HepG2 (cell line): ENCODE data around the gene UVSSA. TPM values are rescaled to one million over a fixed set of nuclear protein-coding genes. Genes with fewer than 3 reads are reported as not detected.

ENCODE experiments used
- CHD2 ChIP-seq: IDR thresholded peaks from 2 replicates; pipeline ENCODE4 v1.6.1; 2011; ENCODE audit warnings: low read depth, low read length, improper control_type of control experiment
- ELF1 ChIP-seq: sonication (generic); formaldehyde crosslinking; IDR thresholded peaks from 2 replicates; pipeline ENCODE4 v1.4.0; 2020; ENCODE audit warnings: missing genetic modification reagents
- FOXC1 ChIP-seq: sonication (generic); formaldehyde crosslinking; IDR thresholded peaks from 2 replicates; pipeline ENCODE4 v1.8.0; 2022; ENCODE audit warnings: mild to moderate bottlenecking, missing genetic modification reagents, borderline replicate concordance
- GATAD1 ChIP-seq: IDR thresholded peaks from 2 replicates; pipeline ENCODE4 v1.6.1; 2016; ENCODE audit warnings: missing genetic modification reagents, missing compliant biosample characterization
- HIVEP1 ChIP-seq: sonication (generic); formaldehyde crosslinking; IDR thresholded peaks from 2 replicates; pipeline ENCODE4 v1.4.0; 2020; ENCODE audit warnings: mild to moderate bottlenecking, missing genetic modification reagents
- KDM2A ChIP-seq: sonication (generic); formaldehyde crosslinking; IDR thresholded peaks from 2 replicates; pipeline ENCODE4 v1.4.0; 2020; ENCODE audit warnings: low read depth, missing genetic modification reagents, borderline replicate concordance
- MAZ ChIP-seq, 2 experiments: sonication (generic) in 1 of 2; formaldehyde crosslinking in 1 of 2; IDR thresholded peaks; 2 replicates each; pipeline versions ENCODE4 v1.5.0 to v1.6.1; 2012 to 2020; ENCODE audit warnings: low read depth in 2 of 2, mild to moderate bottlenecking in 2 of 2, borderline replicate concordance in 1 of 2, improper control_type of control experiment in 1 of 2, low read length in 1 of 2, missing genetic modification reagents in 1 of 2, moderate library complexity in 1 of 2
- MTERF4 ChIP-seq: sonication (generic); formaldehyde crosslinking; IDR thresholded peaks from 2 replicates; pipeline ENCODE4 v1.8.0; 2023; ENCODE audit warnings: mild to moderate bottlenecking, missing genetic modification reagents
- MYC ChIP-seq: sonication (generic); formaldehyde crosslinking; IDR thresholded peaks from 2 replicates; pipeline ENCODE4 v1.9.0; 2021; ENCODE audit warnings: missing genetic modification reagents, borderline replicate concordance
- NPAS2 ChIP-seq: sonication (generic); formaldehyde crosslinking; IDR thresholded peaks from 2 replicates; pipeline ENCODE4 v1.8.0; 2022; ENCODE audit warnings: mild to moderate bottlenecking, missing genetic modification reagents, borderline replicate concordance
- PCBP1 ChIP-seq: fragments of 200-400 bp; formaldehyde crosslinking; IDR thresholded peaks from 2 replicates; pipeline ENCODE4 v1.6.1; 2017; ENCODE audit warnings: mild to moderate bottlenecking, low read depth, low read length, borderline replicate concordance
- RBFOX2 ChIP-seq: fragments of 200-400 bp; formaldehyde crosslinking; IDR thresholded peaks from 2 replicates; pipeline ENCODE4 v1.6.1; 2017; ENCODE audit warnings: low read depth, mild to moderate bottlenecking, low read length
- RORA ChIP-seq: sonication (generic); formaldehyde crosslinking; IDR thresholded peaks from 2 replicates; pipeline ENCODE4 v1.5.0; 2020; ENCODE audit warnings: mild to moderate bottlenecking, missing genetic modification reagents, moderate library complexity
- RXRA ChIP-seq: sonication (generic); formaldehyde crosslinking; IDR thresholded peaks from 2 replicates; pipeline ENCODE4 v1.5.1; 2020; ENCODE audit warnings: missing genetic modification reagents
- SAP130 ChIP-seq: IDR thresholded peaks from 2 replicates; pipeline ENCODE4 v1.6.1; 2016; ENCODE audit warnings: low read depth
- SP1 ChIP-seq, 2 experiments: fragments of 450-650 bp in 1 of 2; sonication (generic) in 1 of 2; formaldehyde crosslinking in 1 of 2; IDR thresholded peaks; 2 replicates each; pipeline versions ENCODE4 v1.4.0 to v1.6.1; 2016 to 2020; ENCODE audit warnings: missing genetic modification reagents in 1 of 2
- TEAD3 ChIP-seq: optimal IDR thresholded peaks from 2 replicates; pipeline ENCODE3; 2016; ENCODE audit warnings: borderline replicate concordance
- ZBTB38 ChIP-seq: sonication (generic); formaldehyde crosslinking; IDR thresholded peaks from 2 replicates; pipeline ENCODE4 v1.5.1; 2020; ENCODE audit warnings: mild to moderate bottlenecking, missing genetic modification reagents
- ZFX ChIP-seq: sonication (generic); formaldehyde crosslinking; IDR thresholded peaks from 2 replicates; pipeline ENCODE4 v1.4.0; 2020; ENCODE audit warnings: mild to moderate bottlenecking, low read depth, missing genetic modification reagents, moderate library complexity
- ZKSCAN8 ChIP-seq: IDR thresholded peaks from 2 replicates; pipeline ENCODE4 v1.6.1; 2016; ENCODE audit warnings: borderline replicate concordance, missing genetic modification reagents, missing compliant biosample characterization
- ZNF138 ChIP-seq: sonication (generic); formaldehyde crosslinking; IDR thresholded peaks from 2 replicates; pipeline ENCODE4 v1.5.0; 2020; ENCODE audit warnings: mild to moderate bottlenecking, low read depth, missing genetic modification reagents
- ZNF20 ChIP-seq: sonication (generic); formaldehyde crosslinking; IDR thresholded peaks from 2 replicates; pipeline ENCODE4 v1.4.0; 2020; ENCODE audit warnings: mild to moderate bottlenecking, moderate library complexity, missing genetic modification reagents
- ZNF274 ChIP-seq: sonication (generic); formaldehyde crosslinking; IDR thresholded peaks from 2 replicates; pipeline ENCODE4 v1.5.1; 2020; ENCODE audit warnings: mild to moderate bottlenecking, missing genetic modification reagents
- ZNF501 ChIP-seq: sonication (generic); formaldehyde crosslinking; IDR thresholded peaks from 2 replicates; pipeline ENCODE4 v1.5.1; 2020; ENCODE audit warnings: mild to moderate bottlenecking, moderate library complexity, missing genetic modification reagents
- ZNF563 ChIP-seq: sonication (generic); formaldehyde crosslinking; IDR thresholded peaks from 2 replicates; pipeline ENCODE4 v1.8.0; 2022; ENCODE audit warnings: mild to moderate bottlenecking, moderate library complexity, missing genetic modification reagents
- ZNF616 ChIP-seq: sonication (generic); formaldehyde crosslinking; IDR thresholded peaks from 2 replicates; pipeline ENCODE4 v1.5.0; 2020; ENCODE audit warnings: low read depth, mild to moderate bottlenecking, missing genetic modification reagents
- ZNF737 ChIP-seq: sonication (generic); formaldehyde crosslinking; IDR thresholded peaks from 2 replicates; pipeline ENCODE4 v1.5.0; 2020; ENCODE audit warnings: missing genetic modification reagents, mild to moderate bottlenecking, borderline replicate concordance
- ZSCAN12 ChIP-seq: sonication (generic); formaldehyde crosslinking; IDR thresholded peaks from 2 replicates; pipeline ENCODE4 v1.9.0; 2021; ENCODE audit warnings: mild to moderate bottlenecking, missing genetic modification reagents
- polyA plus RNA-seq, 8 experiments: library from polyadenylated mRNA; depleted of rRNA in 3 of 8; stranded (reverse) in 7 of 8; unstranded in 1 of 8; fragments of >200 nt; fragmentation: Illumina TruSeq in 4 of 8; extraction: Trizol in 4 of 8; gene quantifications; 2 replicates each; pipeline versions ENCODE4 v1.2.1 to v1.2.3, GENCODE V29; 2011 to 2016; ENCODE audit warnings: low read depth in 4 of 8, missing spikeins in 1 of 8, mixed read lengths in 1 of 8; ENCODE audit not compliant: insufficient read depth in 1 of 8
- total RNA-seq, 5 experiments: library from RNA; depleted of rRNA; stranded (reverse); fragments of >200 nt; fragmentation: Illumina TruSeq; extraction: Trizol; gene quantifications; 2 replicates each; pipeline ENCODE4 v1.2.3, GENCODE V29; 2016; ENCODE audit warnings: low read depth in 1 of 5
- TF ChIP-seq, protein P1 (sequence below): IDR thresholded peaks from 2 replicates; pipeline ENCODE4 v1.6.1; 2018; ENCODE audit warnings: missing genetic modification reagents, mild to moderate bottlenecking, missing compliant biosample characterization

UVSSA gene
- total and polyA plus RNA-seq, 2 of the 13 experiments (the other 11 are each of a cell fraction or from before 2014, with no cell fraction given): 4.6 to 8.4 TPM

DNA sequence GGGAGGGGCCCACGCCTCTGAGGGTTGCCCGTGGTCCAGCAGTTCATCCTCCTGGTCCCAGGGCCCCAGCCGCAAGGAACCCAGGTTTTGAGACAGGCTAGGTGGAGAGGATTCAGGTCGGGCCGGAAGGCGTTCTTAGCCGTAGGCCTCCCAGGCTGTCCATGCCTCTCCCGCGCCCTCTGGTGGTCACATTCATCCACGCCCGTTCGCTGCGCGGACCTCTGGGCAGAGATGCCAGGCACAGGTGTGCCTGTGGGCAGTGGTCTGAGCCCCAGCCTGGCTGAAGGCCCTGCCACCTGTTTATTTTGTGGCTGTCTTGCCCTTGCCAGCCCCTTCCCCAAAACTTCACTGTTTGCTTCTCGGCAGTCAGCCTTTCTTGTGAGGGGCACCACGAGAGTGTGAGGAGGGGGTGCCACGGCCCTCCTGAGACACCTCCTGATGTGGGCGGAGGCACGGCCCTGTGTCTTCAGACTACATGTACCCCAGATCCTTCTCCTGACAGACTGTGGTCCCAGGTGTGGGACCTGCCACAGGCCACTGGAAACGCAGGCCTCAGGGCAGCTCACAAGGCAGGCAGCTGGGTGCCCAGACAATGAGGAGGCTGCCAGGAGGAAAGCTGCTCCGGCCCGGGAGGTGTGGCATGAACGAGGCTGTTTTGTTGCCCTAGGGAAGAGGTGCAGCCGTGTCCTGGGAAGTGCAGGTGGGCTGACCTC lies 5.0 kb downstream of the UVSSA start (continued):
- 0 out of 2 replicates have a peak, but pooled peaks have one; percentile 27 for TF ChIP-seq ZNF274
- TF ChIP-seq ZNF501: 0 out of 2 replicates have a peak, but pooled peaks have one; percentile 38
- TF ChIP-seq ZFX (CRISPR knock-in tag): peak; percentile 72
- 0 out of 2 replicates have a peak, but pooled peaks have one; percentile 16 for TF ChIP-seq GATAD1
- TF ChIP-seq ZNF563: peak; percentile 38; the same call in 1 of the 2 replicates
- TF ChIP-seq MAZ (IDR thresholded peaks at IDR 0.05; ENCODE audit: borderline replicate concordance, low read depth, low read length): 0 out of 2 replicates have a peak, but pooled peaks have one; percentile 27
- TF ChIP-seq MAZ (CRISPR knock-in tag; IDR thresholded peaks at IDR 0.05; ENCODE audit: low read depth): no peak
- TF ChIP-seq MTERF4 (CRISPR knock-in tag): 0 out of 2 replicates have a peak, but pooled peaks have one; percentile 49
- peak; percentile 72 for TF ChIP-seq TEAD3 (CRISPR knock-in tag)
- 0 out of 2 replicates have a peak, but pooled peaks have one; percentile 37 for TF ChIP-seq FOXC1 (CRISPR knock-in tag)
- TF ChIP-seq RBFOX2: 0 out of 2 replicates have a peak, but pooled peaks have one; percentile 8
- TF ChIP-seq ELF1 (CRISPR knock-in tag): 0 out of 2 replicates have a peak, but pooled peaks have one; percentile 19
- TF ChIP-seq ZNF616: 0 out of 2 replicates have a peak, but pooled peaks have one; percentile 41
- TF ChIP-seq ZBTB38 (CRISPR knock-in tag): peak; percentile 68
- no peak for TF ChIP-seq CHD2
- TF ChIP-seq RXRA (CRISPR knock-in tag): peak; percentile 26; the same call in 1 of the 2 replicates
- no peak for TF ChIP-seq RORA (CRISPR knock-in tag)
- TF ChIP-seq, protein P1, sequence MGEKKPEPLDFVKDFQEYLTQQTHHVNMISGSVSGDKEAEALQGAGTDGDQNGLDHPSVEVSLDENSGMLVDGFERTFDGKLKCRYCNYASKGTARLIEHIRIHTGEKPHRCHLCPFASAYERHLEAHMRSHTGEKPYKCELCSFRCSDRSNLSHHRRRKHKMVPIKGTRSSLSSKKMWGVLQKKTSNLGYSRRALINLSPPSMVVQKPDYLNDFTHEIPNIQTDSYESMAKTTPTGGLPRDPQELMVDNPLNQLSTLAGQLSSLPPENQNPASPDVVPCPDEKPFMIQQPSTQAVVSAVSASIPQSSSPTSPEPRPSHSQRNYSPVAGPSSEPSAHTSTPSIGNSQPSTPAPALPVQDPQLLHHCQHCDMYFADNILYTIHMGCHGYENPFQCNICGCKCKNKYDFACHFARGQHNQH (CRISPR knock-in tag): peak; percentile 47; the same call in 1 of the 2 replicates
- no peak for TF ChIP-seq NPAS2
- TF ChIP-seq ZKSCAN8 (CRISPR knock-in tag): no peak
- TF ChIP-seq ZNF138 (CRISPR knock-in tag): no peak
- no peak for TF ChIP-seq SP1 (IDR thresholded peaks at IDR 0.05)
- 0 out of 2 replicates have a peak, but pooled peaks have one; percentile 19 for TF ChIP-seq SP1 (CRISPR knock-in tag; IDR thresholded peaks at IDR 0.05)
- TF ChIP-seq PCBP1: 0 out of 2 replicates have a peak, but pooled peaks have one; percentile 26
- TF ChIP-seq KDM2A: peak; percentile 84; the same call in 1 of the 2 replicates
- TF ChIP-seq ZSCAN12 (CRISPR knock-in tag): no peak
- peak; percentile 55; the same call in 1 of the 2 replicates for TF ChIP-seq SAP130
- 0 out of 2 replicates have a peak, but pooled peaks have one; percentile 22 for TF ChIP-seq HIVEP1 (CRISPR knock-in tag)
- TF ChIP-seq MYC (CRISPR knock-in tag): 0 out of 2 replicates have a peak, but pooled peaks have one; percentile 17
- TF ChIP-seq ZNF20 (CRISPR knock-in tag): no peak
- no peak for TF ChIP-seq ZNF737
